GM18870 (cell line): ENCODE measurements around the gene LECT2.

Experiments
- ATAC-seq: cut with Tn5 transposase; IDR thresholded peaks from one replicate; pipeline ENCODE4 v1.9.1; 2021; ENCODE audit warnings: moderate library complexity; ENCODE audit not compliant: unreplicated experiment

LECT2 gene

DNA sequence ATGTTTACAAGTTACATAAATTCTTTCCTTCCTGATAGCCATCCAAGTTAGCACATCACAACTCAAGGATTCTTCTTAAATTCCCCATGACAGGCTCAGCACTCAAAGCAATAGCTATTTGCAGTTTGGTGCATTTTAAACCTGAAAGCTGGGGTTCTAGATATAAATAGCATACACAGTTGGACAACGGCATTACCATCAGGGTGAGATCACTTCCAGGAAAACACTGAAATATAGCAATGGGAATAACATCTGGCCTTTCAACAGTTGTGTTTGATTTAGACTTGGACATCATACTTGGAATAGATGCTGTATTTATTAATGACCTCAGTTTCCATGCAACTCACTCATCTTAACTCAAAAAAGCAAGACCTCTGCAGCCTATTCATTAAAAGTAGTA lies 24.7 kb upstream of the LECT2 start:
- ATAC-seq, result no peak

DNA sequence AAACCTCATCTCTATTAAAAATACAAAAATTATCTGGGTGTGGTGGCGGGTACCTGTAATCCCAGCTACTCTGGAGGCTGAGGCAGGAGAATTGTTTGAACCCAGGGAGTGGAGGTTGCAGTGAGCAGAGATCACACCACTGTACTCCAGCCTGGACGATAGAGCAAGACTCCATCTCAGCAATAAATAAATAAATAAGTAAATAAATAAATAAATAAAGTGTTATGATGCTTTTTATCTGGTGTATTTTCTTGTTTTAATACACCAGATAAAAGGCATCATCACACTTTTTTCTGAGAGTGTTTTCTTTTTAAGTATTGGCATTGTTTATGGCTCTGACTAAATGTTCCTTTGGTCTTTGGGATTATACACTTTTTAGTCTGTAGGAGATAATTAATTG lies 24.2 kb upstream of the LECT2 start:
- no peak for ATAC-seq

DNA sequence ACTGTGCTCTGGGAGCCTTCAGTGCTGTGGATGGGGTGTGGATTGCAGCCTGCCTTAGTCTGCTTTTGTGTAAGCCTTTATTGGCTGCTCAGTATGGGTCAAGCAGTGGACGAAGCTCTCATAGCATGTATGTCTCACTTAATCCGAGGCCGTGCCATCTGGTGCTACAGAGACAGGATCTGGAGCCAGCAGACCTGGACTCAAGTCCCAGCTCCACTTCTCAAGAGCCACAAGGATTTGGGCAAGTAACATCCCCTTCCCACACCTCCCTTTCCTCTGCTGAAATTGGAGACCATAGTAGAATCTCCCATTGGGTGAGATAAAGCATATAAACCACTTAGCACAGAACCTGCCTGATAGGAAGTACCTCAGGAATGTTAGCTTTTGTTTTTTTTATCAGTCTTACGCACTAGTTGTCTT lies 23.4 kb upstream of the LECT2 start:
- no peak for ATAC-seq

DNA sequence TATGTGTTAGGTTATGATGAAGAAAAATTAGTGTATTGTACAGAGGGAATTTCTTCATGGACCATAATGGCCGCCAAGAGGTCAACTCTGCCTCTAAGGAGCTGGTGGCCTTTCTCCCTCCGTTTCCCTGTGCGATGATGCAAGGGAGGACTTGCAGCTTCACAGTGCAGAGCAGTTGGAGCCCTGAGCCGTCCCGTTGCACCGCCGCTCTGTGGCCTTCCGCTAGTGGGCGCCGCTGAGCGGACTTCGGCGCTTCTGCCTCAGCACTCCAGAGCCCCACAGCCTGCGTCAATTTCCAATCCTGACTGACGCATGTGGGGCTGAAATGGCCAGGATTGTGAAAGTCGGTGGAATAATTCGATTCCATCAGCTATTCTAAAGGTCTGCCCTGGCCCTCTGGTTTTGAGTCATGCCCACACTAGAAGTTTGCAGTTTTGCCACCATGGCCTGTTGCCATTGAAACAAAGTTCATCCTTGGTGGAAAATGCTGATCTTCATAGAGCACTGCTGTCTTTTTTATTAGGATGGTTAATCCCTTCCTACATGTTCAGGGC lies 22.7 kb upstream of the LECT2 start:
- ATAC-seq, result no peak

DNA sequence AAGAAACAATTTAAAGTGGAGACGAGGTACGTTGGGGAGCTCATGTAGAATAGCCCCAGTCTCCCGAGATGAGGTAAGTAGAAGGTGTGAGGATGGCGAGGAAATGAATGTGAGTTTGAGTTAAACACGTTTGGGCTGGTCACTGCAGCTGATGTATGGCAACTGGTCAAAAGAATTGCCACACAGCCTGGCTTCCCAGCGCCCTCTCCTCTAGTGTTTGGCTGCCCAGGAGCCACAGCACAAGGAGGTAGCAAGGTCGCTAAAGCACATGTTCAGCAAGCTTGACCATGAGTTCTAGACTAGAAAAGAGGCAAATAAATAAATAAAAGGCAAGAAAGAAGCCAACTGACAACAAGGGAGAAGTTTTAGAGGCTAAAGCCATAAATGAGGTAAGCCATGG lies 21.4 kb upstream of the LECT2 start:
- ATAC-seq, result no peak

DNA sequence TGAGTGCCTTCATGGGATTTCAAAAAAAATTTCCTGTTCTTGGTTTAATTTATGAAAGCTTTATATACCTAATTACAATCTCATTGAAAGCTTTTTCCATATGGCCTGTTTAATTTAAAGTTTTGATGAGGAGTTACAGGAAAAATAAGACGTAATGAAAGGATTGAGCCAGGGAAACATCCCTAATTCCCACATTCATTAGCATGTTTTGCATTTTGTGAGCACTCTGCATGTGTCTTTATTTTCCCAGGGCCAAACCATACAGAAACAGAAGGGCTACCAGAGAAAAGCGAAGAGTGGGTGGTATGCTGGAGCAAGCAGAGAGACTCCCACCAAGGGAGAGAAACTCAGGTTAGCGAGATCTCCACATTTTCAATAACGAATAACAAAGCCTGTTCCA lies 20.3 kb upstream of the LECT2 start:
- no peak for ATAC-seq

DNA sequence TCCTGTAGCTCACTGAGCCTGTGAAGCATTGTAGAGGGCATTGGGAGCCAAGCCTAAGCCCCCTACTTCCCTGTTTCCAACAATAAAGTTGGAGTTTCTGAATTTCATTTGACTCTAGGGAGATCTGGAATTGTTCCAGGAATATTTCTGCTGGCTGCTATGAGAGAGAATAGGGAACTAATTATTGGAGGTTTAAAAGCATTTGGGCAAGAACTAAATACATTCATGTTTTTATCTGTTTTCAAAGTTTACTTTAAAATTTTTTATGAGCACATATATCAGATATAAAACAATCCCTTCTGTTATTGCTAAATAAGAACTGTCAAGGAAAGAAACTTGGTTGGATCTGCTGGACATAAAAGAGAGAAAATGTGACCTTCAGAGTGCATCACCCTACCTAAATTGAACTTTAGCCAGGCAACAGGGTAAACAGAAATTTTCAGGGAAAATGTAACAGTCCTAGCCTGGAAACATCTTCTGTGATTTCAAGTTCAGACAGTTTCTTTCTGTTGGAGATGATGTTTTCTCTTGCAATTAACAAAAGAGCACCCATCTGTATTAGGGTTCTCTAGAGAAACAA lies 19.3 kb upstream of the LECT2 start:
- no peak for ATAC-seq

DNA sequence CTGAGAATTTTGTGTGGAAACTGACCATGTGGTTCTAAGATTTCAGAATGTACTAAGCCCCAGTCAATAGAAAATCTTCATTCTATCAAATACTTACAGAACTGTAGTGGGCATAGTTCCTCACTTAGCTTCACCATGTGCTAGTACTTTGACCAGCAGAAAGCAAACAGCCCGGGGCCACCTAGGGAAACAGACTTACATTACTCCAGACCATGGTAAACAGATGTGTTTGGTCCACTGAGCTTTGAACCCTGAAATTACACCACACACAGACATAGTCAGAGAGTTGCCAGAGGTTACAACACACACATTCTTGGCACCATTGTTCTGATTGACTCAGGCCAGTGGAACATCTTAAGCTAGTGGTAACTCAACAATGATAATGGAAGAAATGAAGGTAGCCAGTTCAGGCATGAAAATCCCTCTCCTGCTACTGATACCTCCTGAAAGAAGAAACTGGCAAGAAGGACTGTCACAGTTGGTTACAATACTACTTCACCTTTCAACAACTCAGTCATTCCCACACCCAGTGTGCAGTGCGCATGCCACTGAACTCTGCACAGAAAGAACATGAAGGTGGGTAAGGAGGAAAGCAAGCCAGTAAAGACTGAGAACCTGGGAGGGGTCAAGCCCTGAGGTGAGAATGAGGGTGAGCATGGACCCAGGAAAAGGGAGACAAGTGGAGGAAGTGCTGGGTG lies 18.7 kb upstream of the LECT2 start:
- ATAC-seq, result no peak

DNA sequence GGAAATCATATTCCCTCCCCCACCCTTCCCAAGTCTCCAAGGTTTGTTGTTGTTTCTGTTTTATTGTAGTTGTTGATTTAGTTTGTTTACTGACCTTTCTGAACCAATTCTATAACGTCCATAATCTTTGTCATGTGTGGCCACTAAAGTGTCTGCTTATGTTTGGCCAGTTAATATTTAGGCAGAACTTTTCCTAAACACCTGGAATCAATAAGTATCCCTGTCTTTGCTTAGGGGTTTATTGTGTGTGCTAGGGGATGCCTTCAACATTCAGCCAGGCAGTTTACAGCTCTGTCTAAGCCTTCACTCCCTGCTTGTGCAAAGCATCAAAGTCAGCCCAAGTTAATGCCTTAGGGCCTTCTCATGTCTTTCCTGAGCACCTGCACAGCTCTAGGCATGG lies 16.9 kb upstream of the LECT2 start:
- no peak for ATAC-seq

DNA sequence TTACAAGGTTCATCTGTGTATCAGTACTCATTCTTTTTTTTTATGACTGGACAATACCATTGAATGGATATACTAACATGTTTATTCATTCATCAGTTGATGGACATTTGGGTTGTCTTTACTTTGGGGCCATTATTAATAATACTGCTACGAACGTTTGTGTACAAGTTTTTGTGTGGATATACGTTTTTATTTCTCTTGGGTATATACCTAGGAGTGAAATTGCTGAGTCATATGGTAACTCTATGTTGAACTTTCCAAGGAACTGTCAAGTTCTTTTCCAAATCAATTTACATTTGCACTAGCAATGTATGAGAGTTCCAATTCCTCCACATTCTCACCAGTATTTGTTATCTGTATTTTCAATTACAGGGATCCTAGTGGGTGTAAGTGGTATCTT lies 12.0 kb upstream of the LECT2 start:
- no peak for ATAC-seq

DNA sequence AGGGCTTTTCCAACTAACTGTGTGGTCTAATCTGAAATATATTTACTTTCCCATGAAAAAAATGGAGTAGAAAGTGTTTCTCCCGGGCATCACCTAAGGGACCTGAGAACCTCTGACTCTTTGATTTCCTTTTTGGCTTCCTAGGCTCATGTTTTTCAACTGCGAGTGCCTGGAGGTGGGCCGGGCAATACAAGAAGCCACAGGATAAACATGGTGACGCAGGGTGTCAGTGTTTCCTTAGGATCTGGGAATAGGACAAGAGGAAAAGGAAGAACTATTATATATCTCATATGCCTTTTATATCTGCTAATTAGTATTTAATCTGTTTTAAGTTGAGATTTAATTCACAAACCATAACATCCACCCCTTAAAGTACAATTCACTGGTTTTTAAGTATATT lies 11.4 kb upstream of the LECT2 start:
- no peak for ATAC-seq

DNA sequence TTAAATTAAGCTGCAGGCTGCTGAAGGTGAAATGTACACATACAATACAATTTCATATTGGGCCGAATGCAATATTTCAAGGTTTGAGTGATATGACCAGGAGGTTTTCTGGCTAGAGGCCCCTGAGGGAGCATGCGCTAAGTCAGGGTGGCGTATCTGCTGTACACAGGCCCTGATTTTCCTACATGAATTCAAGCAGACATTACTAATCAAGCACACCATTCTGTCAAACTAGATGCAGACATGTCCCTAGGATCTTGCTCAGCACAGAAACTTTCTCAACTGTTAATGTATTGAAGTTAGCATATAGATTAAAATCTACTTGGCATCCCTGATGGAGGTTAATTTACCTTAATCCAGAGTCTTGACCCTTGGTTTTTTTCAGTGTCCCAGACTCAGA lies 10.7 kb upstream of the LECT2 start:
- no peak for ATAC-seq

DNA sequence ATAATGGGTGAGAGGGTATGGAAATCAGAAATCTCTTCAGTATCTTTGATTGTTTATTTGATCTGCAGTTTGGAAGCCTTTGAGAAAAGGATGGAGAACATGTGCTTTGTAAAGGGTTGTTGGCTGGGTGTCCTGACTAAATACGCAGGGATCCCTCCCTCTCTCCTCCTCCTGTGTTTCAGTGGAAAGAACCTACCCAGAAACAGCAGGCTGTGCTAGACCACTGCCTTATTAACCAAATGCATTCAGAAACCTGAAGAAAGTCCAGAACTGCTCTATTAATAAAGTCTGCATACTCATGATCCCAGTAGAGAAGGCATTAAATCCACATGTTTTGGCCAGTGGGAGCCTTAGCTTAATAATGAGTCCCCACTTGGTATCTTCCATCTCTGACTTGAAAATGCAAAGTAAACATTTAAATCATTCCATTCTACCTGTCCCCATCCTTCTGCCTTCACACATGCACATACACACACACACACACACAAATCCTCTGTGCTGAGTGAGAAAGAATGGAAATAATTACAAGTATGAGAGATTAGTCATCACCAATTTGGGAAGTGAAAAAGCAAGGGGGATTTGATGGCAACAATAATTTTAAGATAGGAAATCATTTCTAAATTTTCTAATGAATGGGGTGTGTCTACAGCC lies 10.0 kb upstream of the LECT2 start:
- no peak for ATAC-seq

DNA sequence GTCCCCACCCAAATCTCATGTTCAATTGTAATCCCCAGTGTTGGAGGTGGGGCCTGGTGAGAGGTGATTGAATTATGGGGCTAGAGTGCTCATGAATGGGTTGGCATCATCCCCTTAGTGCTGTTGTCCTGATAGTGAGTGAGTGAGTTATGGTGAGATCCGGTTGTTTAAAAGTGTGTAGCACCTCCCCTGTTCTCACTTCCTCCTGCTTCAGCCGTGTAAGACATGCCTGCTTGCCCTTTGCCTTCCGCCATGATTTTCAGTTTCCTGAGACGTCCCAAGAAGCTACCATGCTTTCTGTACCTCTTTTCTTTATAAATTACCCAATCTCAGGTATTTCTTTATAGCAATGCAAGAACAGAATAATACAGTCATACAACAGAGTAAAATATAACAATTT lies 742 bp upstream of the LECT2 start:
- peak; percentile 57 for ATAC-seq

DNA sequence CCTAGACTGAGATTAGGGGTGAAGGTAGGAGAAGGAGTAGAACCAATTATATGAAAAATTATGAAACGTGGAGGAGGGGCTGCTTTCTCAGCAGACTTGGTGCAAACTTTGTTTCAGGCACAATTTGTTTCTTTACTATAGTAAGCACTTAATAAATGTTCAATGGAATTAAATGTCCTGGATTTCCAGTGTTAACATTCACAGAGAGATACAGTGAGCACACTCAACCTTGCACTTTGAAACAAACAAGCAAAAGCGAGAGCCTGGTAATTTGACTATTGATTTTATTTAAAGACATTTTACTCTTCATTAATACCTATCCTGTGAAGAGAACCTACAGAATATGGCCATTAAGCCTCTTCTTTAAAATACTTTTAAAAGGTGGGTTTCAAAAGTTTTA lies 933 bp downstream of the LECT2 start:
- ATAC-seq, result no peak

DNA sequence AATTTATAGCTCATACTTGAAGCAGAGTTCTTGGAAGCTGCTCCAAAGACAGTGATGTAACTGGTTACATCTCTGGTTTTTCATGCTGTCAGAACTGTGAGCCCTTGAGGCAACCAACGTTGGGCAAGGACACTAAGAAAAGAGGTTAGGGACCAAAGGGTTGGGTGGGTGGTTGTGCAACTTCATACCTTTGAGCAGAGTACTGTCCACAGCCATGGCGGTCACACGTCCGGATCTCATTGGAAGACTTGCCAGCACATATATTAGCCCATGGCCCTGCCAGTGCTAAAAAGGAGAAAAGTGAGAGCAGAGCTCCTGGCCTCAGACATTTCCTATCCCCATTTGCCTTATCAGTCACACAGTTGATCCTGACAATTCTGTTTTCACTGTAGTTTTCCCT lies 2.1 kb downstream of the LECT2 start:
- ATAC-seq, result no peak

DNA sequence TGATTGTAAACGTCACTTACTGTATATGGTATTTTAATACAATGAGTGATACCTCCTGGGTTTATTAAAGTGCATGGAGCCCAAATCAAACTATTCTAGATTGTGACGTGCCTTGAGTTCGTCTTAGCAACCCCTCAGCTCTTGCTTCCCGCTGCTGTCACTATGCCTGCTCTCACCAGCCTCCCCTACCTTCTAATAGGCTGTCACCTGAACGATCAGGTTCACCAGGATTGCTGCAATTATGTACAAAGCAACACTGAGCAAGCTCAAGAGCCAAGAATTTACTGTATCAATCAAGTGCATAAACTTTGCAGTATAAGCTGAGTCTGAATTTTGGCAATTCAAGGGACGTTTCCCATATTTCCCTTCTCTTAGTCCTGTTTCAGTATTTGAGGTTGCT lies 3.0 kb downstream of the LECT2 start:
- ATAC-seq, result no peak

DNA sequence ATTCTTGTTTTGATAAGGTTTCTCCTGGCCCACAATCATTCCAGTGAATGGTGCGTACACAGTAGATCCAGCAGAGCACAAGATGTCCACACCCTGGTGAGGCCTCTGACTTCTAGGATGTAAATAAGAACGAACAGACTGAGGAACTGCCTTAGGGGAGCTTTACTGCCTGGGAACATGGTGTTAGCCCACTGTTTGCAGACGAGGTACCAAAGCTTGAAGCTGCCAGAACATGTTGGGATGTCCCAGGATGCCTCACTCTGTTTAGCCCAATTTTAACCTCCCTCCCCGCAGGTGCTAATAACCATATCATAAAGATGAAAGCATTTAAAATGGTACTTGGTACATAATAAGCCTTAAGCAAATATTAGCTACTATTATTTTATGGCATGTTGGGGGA lies 3.5 kb downstream of the LECT2 start:
- ATAC-seq, result no peak

DNA sequence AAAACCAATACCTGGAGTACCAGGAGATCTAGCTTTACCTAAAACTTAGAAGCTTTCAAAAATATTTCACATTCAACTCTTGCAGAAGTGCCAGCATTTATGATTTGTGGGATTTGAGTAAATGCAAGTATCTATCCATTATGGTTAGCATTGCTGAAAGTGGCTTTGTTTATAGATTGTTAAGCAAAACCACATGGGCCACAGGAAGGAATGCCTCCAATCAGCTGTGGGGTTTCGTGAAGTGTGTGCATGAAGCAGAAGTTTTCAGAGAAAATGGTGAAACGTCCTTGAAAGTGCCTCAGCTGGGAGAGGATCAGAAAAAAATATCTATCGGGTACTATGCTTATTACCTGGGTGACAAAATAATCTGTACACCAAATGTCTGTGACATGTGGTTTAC lies 4.2 kb downstream of the LECT2 start:
- ATAC-seq, result no peak

DNA sequence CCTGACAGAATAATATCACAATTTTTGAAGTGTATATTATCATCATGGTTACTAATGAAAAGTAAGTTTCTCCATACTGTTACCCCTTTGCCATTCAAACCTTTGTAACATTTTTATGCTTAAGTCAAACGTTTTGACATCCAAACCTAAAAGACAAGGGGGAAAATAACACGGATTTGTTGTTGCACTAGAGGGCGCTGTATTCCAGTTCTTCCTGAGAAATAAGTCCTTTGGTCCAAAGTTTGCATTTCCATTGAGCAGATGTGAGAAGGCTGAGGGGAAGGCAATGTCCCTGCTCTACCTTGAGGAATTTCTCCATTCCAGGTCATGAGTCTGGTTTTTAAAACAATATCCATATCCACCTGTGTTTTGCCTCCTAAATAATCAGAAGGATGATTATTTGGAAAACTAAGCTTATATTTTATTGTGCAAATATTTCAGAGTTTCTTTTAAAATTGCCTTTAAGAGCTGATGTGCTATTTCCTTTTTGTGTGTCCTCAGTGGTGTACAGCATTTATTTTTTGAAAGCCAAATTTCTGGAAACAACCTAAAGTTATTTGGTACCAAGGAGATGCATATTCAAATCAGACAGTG lies 9.7 kb downstream of the LECT2 start:
- no peak for ATAC-seq

DNA sequence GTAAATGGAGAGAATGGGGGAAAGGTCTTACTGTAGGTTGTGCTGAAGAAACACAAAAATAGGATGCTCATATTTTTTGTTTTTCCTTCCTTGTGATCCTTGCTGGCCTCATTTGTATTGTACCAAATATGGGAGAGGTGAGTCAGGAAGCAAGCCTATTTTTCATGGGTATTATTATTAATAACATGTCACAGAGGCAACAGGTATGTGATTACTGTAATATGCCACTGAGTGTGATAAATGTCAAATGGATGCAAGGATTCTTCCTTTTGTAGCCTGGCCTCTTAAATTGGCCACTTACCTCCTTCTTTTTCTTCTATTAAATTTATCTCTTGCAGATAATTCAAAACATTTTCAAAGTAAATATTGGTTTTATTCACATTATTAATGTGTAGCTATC lies 10.2 kb downstream of the LECT2 start:
- no peak for ATAC-seq

DNA sequence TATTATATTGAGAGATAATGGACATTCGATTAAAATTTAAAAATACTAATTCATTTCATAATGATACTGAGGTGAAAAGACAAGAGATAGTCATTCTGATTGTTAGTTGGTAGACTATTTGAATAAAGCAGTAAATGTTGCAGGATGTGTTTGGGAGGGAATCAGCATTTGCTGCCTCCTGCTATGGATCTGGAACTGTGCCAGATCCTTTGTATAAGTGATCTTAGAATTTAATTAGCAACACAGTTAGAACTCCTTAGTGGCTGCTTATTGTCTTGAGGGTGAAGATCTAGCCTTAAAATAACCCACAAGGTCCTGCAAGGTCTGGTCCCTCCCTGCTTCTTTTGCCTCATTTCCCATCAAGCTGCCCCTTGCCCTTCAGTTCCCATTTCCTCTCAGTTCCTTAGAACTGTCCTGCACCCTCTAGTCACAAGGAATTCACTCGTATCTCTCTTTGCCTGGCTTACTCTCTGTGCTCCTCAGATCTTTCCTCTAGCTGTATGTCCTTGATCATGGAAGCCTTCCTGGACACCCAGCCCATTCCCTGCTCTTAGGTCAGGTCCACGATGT lies 12.5 kb downstream of the LECT2 start:
- ATAC-seq, result no peak
